GM12878 (cell line): ENCODE results near the gene TLR1.

Source experiments
- BACH1 ChIP-seq: fragments of 450-650 bp; IDR thresholded peaks from 2 replicates; pipeline ENCODE4 v1.6.1; 2017; ENCODE audit warnings: mild to moderate bottlenecking, borderline replicate concordance
- CTCF ChIP-seq, 3 experiments: IDR thresholded peaks in 2 of 3; conservative IDR thresholded peaks in 1 of 3; 2 replicates each; pipeline ENCODE4 v1.5.1; 2011; ENCODE audit warnings: low read depth in 3 of 3, low read length in 3 of 3, mild to moderate bottlenecking in 3 of 3, control low read depth in 2 of 3, moderate library complexity in 2 of 3, inconsistent platforms in 1 of 3, mixed read lengths in 1 of 3; ENCODE audit not compliant: control insufficient read depth in 2 of 3, insufficient read depth in 1 of 3; ENCODE audit errors: extremely low read depth in 1 of 3
- FOXM1 ChIP-seq: IDR thresholded peaks from 2 replicates; pipeline ENCODE4 v1.6.1; 2012; ENCODE audit warnings: low read depth, mild to moderate bottlenecking, inconsistent platforms, low read length, moderate library complexity
- HCFC1 ChIP-seq: fragments of 150-350 bp; IDR thresholded peaks from 2 replicates; pipeline ENCODE4 v1.6.1; 2014; ENCODE audit warnings: low read length
- MEF2B ChIP-seq: fragments of 450-650 bp; IDR thresholded peaks from 2 replicates; pipeline ENCODE4 v1.6.1; 2018; ENCODE audit warnings: mild to moderate bottlenecking, moderate library complexity; ENCODE audit not compliant: partially characterized antibody, poor library complexity, severe bottlenecking
- MYC ChIP-seq: IDR thresholded peaks from 2 replicates; pipeline ENCODE4 v1.6.1; 2011; ENCODE audit warnings: mild to moderate bottlenecking, low read length, moderate library complexity, inconsistent platforms; ENCODE audit not compliant: insufficient read depth, insufficient replicate concordance, insufficient read length, severe bottlenecking

GRCh38 chr4:38831653-38832052 lies 27.1 kb upstream of the TLR1 start:
- TF ChIP-seq CTCF (IDR thresholded peaks at IDR 0.05 in 2 of 3, conservative IDR thresholded peaks at IDR 0.05 in 1 of 3; ENCODE audit: control insufficient read depth in 2 of 3, extremely low read depth in 1 of 3, insufficient read depth in 1 of 3, low read depth in 3 of 3, low read length in 3 of 3), result no peak
- no peak for TF ChIP-seq BACH1
- no peak for TF ChIP-seq FOXM1
- TF ChIP-seq HCFC1, result no peak
- TF ChIP-seq MYC, result no peak
- no peak for TF ChIP-seq MEF2B
